Measurements from ENCODE around the gene METAP1D.

Gene METAP1D

GRCh38 chr2:171999161-171999560 lies 592 bp upstream of the METAP1D start:
- DNase-seq = no peak

- no peak for DNase-seq
Measured at GRCh38 chr2:172000696-172001361, 1.1 kb downstream of the METAP1D start.

GRCh38 chr2:172007372-172007771 lies 7.6 kb downstream of the METAP1D start:
- no peak for DNase-seq

GRCh38 chr2:172009823-172010222 lies 10.1 kb downstream of the METAP1D start:
- no peak for DNase-seq

GRCh38 chr2:172011812-172012575 lies 12.2 kb downstream of the METAP1D start:
- DNase-seq = no peak

GRCh38 chr2:172012677-172013391 lies 13.1 kb downstream of the METAP1D start:
- DNase-seq = no peak

GRCh38 chr2:172013396-172013795 lies 13.6 kb downstream of the METAP1D start:
- no peak for DNase-seq

- DNase-seq = no peak
Measured at GRCh38 chr2:172021074-172021931, 21.6 kb downstream of the METAP1D start.

- no peak for DNase-seq
Measured at GRCh38 chr2:172021955-172022354, 22.2 kb downstream of the METAP1D start.

GRCh38 chr2:172031536-172031935 lies 31.8 kb downstream of the METAP1D start:
- no peak for DNase-seq

GRCh38 chr2:172038121-172038520 lies 38.4 kb downstream of the METAP1D start:
- DNase-seq = no peak

GRCh38 chr2:172038604-172039003 lies 38.9 kb downstream of the METAP1D start:
- no peak for DNase-seq

- DNase-seq = no peak
Measured at GRCh38 chr2:172039011-172039704, 39.4 kb downstream of the METAP1D start.

GRCh38 chr2:172040311-172040710 lies 40.6 kb downstream of the METAP1D start:
- DNase-seq = no peak

GRCh38 chr2:172046080-172046678 lies 46.4 kb downstream of the METAP1D start:
- no peak for DNase-seq

GRCh38 chr2:172046866-172047565 lies 47.3 kb downstream of the METAP1D start:
- DNase-seq = no peak

- no peak for DNase-seq
Measured at GRCh38 chr2:172047566-172048507, 48.1 kb downstream of the METAP1D start.

- no peak for DNase-seq
Measured at GRCh38 chr2:172048508-172049503, 49.1 kb downstream of the METAP1D start.
